ENCODE measurements around the gene TJP1.
A peak's percentile ranks its signal among the peaks of the same experiment; 100 is the strongest.

TJP1 gene

GRCh38 chr15:29789871-29790270 is 32.4 kb downstream of the TJP1 start:
- Histone ChIP-seq H3K9ac (ENCODE audit: low read length) (no peak overlapping the region), H3K27ac (ENCODE audit: low read depth, low read length) (no peak overlapping the region), H4K5ac (ENCODE audit: low read length) (no peak overlapping the region), H3K4ac (ENCODE audit: low read depth, low read length) (no peak overlapping the region), H2BK120ac (ENCODE audit: low read depth, low read length) (no peak overlapping the region), H3K4me2 (ENCODE audit: low read length) (no peak overlapping the region), H3K27me3 (ENCODE audit: insufficient read depth, low read length, poor library complexity) (no peaks in the 10 kb centered on the region), H2AK5ac (ENCODE audit: low read length) (no peak overlapping the region), H2BK15ac (replicated peaks; ENCODE audit: low read depth) (no peak overlapping the region), H3K79me1 (ENCODE audit: low read length) (peaks cover 3% of the 10 kb centered on the region), H3K79me2 (ENCODE audit: control insufficient read depth, insufficient read depth, low read length) (peaks cover 20% of the 10 kb centered on the region), H2BK5ac (ENCODE audit: low read length) (no peak overlapping the region), H3K56ac (ENCODE audit: low read length) (no peak overlapping the region), H3K4me1 (ENCODE audit: control insufficient read depth, low read depth, low read length) (peaks cover 2% of the 10 kb centered on the region), H3K4me3 (ENCODE audit: low read length) (no peak overlapping the region), H3K23ac (ENCODE audit: low read length) (no peak overlapping the region), H4K8ac (ENCODE audit: low read depth, low read length) (no peak overlapping the region), H3K36me3 (ENCODE audit: control insufficient read depth, insufficient read depth, low read length) (no peaks in the 10 kb centered on the region), H3K18ac (ENCODE audit: low read length) (no peak overlapping the region)
- WGBS (ENCODE audit: extremely low coverage, insufficient coverage, low lambda C conversion rate): no CpG with 5 or more reads among the region's 4 CpGs
- no peak for DNase-seq

- Histone ChIP-seq H2BK120ac (ENCODE audit: low read depth, low read length) (no peak overlapping the region), H3K27me3 (ENCODE audit: insufficient read depth, low read length, poor library complexity) (no peaks in the 10 kb centered on the region), H3K4me1 (ENCODE audit: control insufficient read depth, low read depth, low read length) (peaks cover 2% of the 10 kb centered on the region), H3K9ac (ENCODE audit: low read length) (no peak overlapping the region), H3K18ac (ENCODE audit: low read length) (no peak overlapping the region), H2BK5ac (ENCODE audit: low read length) (no peak overlapping the region), H2BK15ac (replicated peaks; ENCODE audit: low read depth) (no peak overlapping the region), H3K23ac (ENCODE audit: low read length) (no peak overlapping the region), H3K4ac (ENCODE audit: low read depth, low read length) (no peak overlapping the region), H3K4me2 (ENCODE audit: low read length) (no peak overlapping the region), H3K79me2 (ENCODE audit: control insufficient read depth, insufficient read depth, low read length) (peaks cover 23% of the 10 kb centered on the region), H2AK5ac (ENCODE audit: low read length) (no peak overlapping the region), H3K36me3 (ENCODE audit: control insufficient read depth, insufficient read depth, low read length) (no peaks in the 10 kb centered on the region), H4K8ac (ENCODE audit: low read depth, low read length) (no peak overlapping the region), H3K4me3 (ENCODE audit: low read length) (no peak overlapping the region), H3K27ac (ENCODE audit: low read depth, low read length) (no peak overlapping the region), H4K5ac (ENCODE audit: low read length) (no peak overlapping the region), H3K79me1 (ENCODE audit: low read length) (peaks cover 3% of the 10 kb centered on the region), H3K56ac (ENCODE audit: low read length) (no peak overlapping the region)
- DNase-seq: peak; percentile 47
- no CpG with 5 or more reads among the region's 4 CpGs for WGBS (ENCODE audit: extremely low coverage, insufficient coverage, low lambda C conversion rate)
Observed at GRCh38 chr15:29788433-29789034, 33.7 kb downstream of the TJP1 start.

GRCh38 chr15:29787767-29788166 is 34.5 kb downstream of the TJP1 start:
- no peak overlapping the region for H2BK120ac ChIP-seq (ENCODE audit: low read depth, low read length)
- H3K4me1 ChIP-seq (ENCODE audit: control insufficient read depth, low read depth, low read length): peaks cover 2% of the 10 kb centered on the region
- H4K8ac ChIP-seq (ENCODE audit: low read depth, low read length): no peak overlapping the region
- no peak overlapping the region for H2AK5ac ChIP-seq (ENCODE audit: low read length)
- no peak overlapping the region for H3K4me2 ChIP-seq (ENCODE audit: low read length)
- H3K36me3 ChIP-seq (ENCODE audit: control insufficient read depth, insufficient read depth, low read length): no peaks in the 10 kb centered on the region
- H2BK5ac ChIP-seq (ENCODE audit: low read length): no peak overlapping the region
- no peak overlapping the region for H3K18ac ChIP-seq (ENCODE audit: low read length)
- no peak overlapping the region for H3K27ac ChIP-seq (ENCODE audit: low read depth, low read length)
- H3K27me3 ChIP-seq (ENCODE audit: insufficient read depth, low read length, poor library complexity): no peaks in the 10 kb centered on the region
- H3K56ac ChIP-seq (ENCODE audit: low read length): no peak overlapping the region
- H3K4ac ChIP-seq (ENCODE audit: low read depth, low read length): no peak overlapping the region
- no peak overlapping the region for H2BK15ac ChIP-seq (replicated peaks; ENCODE audit: low read depth)
- H3K79me2 ChIP-seq (ENCODE audit: control insufficient read depth, insufficient read depth, low read length): peaks cover 27% of the 10 kb centered on the region
- peaks cover 3% of the 10 kb centered on the region for H3K79me1 ChIP-seq (ENCODE audit: low read length)
- no peak overlapping the region for H3K4me3 ChIP-seq (ENCODE audit: low read length)
- H3K23ac ChIP-seq (ENCODE audit: low read length): no peak overlapping the region
- no peak overlapping the region for H3K9ac ChIP-seq (ENCODE audit: low read length)
- H4K5ac ChIP-seq (ENCODE audit: low read length): no peak overlapping the region
- DNase-seq: no peak

- Histone ChIP-seq H2BK15ac (replicated peaks; ENCODE audit: low read depth) (no peak overlapping the region), H3K18ac (ENCODE audit: low read length) (no peak overlapping the region), H3K4me3 (ENCODE audit: low read length) (no peak overlapping the region), H3K4me1 (ENCODE audit: control insufficient read depth, low read depth, low read length) (peaks cover 2% of the 10 kb centered on the region), H3K36me3 (ENCODE audit: control insufficient read depth, insufficient read depth, low read length) (no peaks in the 10 kb centered on the region), H3K79me2 (ENCODE audit: control insufficient read depth, insufficient read depth, low read length) (peaks cover 37% of the 10 kb centered on the region), H3K79me1 (ENCODE audit: low read length) (peaks cover 3% of the 10 kb centered on the region), H2AK5ac (ENCODE audit: low read length) (no peak overlapping the region), H2BK5ac (ENCODE audit: low read length) (no peak overlapping the region), H2BK120ac (ENCODE audit: low read depth, low read length) (no peak overlapping the region), H4K5ac (ENCODE audit: low read length) (no peak overlapping the region), H3K27me3 (ENCODE audit: insufficient read depth, low read length, poor library complexity) (no peaks in the 10 kb centered on the region), H4K8ac (ENCODE audit: low read depth, low read length) (no peak overlapping the region), H3K9ac (ENCODE audit: low read length) (no peak overlapping the region), H3K56ac (ENCODE audit: low read length) (no peak overlapping the region), H3K23ac (ENCODE audit: low read length) (no peak overlapping the region), H3K4me2 (ENCODE audit: low read length) (no peak overlapping the region), H3K27ac (ENCODE audit: low read depth, low read length) (no peak overlapping the region), H3K4ac (ENCODE audit: low read depth, low read length) (no peak overlapping the region)
- 100% methylated on average over 1 of the region's 1 CpG for WGBS (ENCODE audit: extremely low coverage, insufficient coverage, low lambda C conversion rate)
- no peak for DNase-seq
Observed at GRCh38 chr15:29785642-29786041, 36.6 kb downstream of the TJP1 start.

GRCh38 chr15:29785136-29785535 is 37.1 kb downstream of the TJP1 start:
- no peak overlapping the region for H3K56ac ChIP-seq (ENCODE audit: low read length)
- no peak for DNase-seq
- peaks cover 2% of the 10 kb centered on the region for H3K4me1 ChIP-seq (ENCODE audit: control insufficient read depth, low read depth, low read length)
- peaks cover 40% of the 10 kb centered on the region for H3K79me2 ChIP-seq (ENCODE audit: control insufficient read depth, insufficient read depth, low read length)
- H4K8ac ChIP-seq (ENCODE audit: low read depth, low read length): no peak overlapping the region
- H3K9ac ChIP-seq (ENCODE audit: low read length): no peak overlapping the region
- H3K27ac ChIP-seq (ENCODE audit: low read depth, low read length): no peak overlapping the region
- H3K79me1 ChIP-seq (ENCODE audit: low read length): peaks cover 3% of the 10 kb centered on the region
- H2BK120ac ChIP-seq (ENCODE audit: low read depth, low read length): no peak overlapping the region
- H3K4ac ChIP-seq (ENCODE audit: low read depth, low read length): no peak overlapping the region
- H3K18ac ChIP-seq (ENCODE audit: low read length): no peak overlapping the region
- no peak overlapping the region for H4K5ac ChIP-seq (ENCODE audit: low read length)
- no peak overlapping the region for H3K23ac ChIP-seq (ENCODE audit: low read length)
- H3K4me3 ChIP-seq (ENCODE audit: low read length): no peak overlapping the region
- no peak overlapping the region for H2AK5ac ChIP-seq (ENCODE audit: low read length)
- H2BK5ac ChIP-seq (ENCODE audit: low read length): no peak overlapping the region
- no peaks in the 10 kb centered on the region for H3K27me3 ChIP-seq (ENCODE audit: insufficient read depth, low read length, poor library complexity)
- H3K4me2 ChIP-seq (ENCODE audit: low read length): no peak overlapping the region
- WGBS (ENCODE audit: extremely low coverage, insufficient coverage, low lambda C conversion rate): no CpG with 5 or more reads among the region's 2 CpGs
- no peak overlapping the region for H2BK15ac ChIP-seq (replicated peaks; ENCODE audit: low read depth)
- H3K36me3 ChIP-seq (ENCODE audit: control insufficient read depth, insufficient read depth, low read length): no peaks in the 10 kb centered on the region

- H3K27me3 ChIP-seq (ENCODE audit: insufficient read depth, low read length, poor library complexity): no peaks in the 10 kb centered on the region
- H3K4me1 ChIP-seq (ENCODE audit: control insufficient read depth, low read depth, low read length): no peaks in the 10 kb centered on the region
- no CpG with 5 or more reads among the region's 7 CpGs for WGBS (ENCODE audit: extremely low coverage, insufficient coverage, low lambda C conversion rate)
- H3K4ac ChIP-seq (ENCODE audit: low read depth, low read length): no peak overlapping the region
- no peak overlapping the region for H3K4me2 ChIP-seq (ENCODE audit: low read length)
- no peak overlapping the region for H3K23ac ChIP-seq (ENCODE audit: low read length)
- no peak overlapping the region for H3K27ac ChIP-seq (ENCODE audit: low read depth, low read length)
- H2AK5ac ChIP-seq (ENCODE audit: low read length): no peak overlapping the region
- H3K56ac ChIP-seq (ENCODE audit: low read length): no peak overlapping the region
- no peaks in the 10 kb centered on the region for H3K79me1 ChIP-seq (ENCODE audit: low read length)
- H3K9ac ChIP-seq (ENCODE audit: low read length): no peak overlapping the region
- no peak overlapping the region for H4K8ac ChIP-seq (ENCODE audit: low read depth, low read length)
- H3K79me2 ChIP-seq (ENCODE audit: control insufficient read depth, insufficient read depth, low read length): peaks cover 39% of the 10 kb centered on the region
- H4K5ac ChIP-seq (ENCODE audit: low read length): no peak overlapping the region
- H3K4me3 ChIP-seq (ENCODE audit: low read length): no peak overlapping the region
- H2BK15ac ChIP-seq (replicated peaks; ENCODE audit: low read depth): no peak overlapping the region
- no peak overlapping the region for H2BK5ac ChIP-seq (ENCODE audit: low read length)
- no peaks in the 10 kb centered on the region for H3K36me3 ChIP-seq (ENCODE audit: control insufficient read depth, insufficient read depth, low read length)
- no peak for DNase-seq
- H2BK120ac ChIP-seq (ENCODE audit: low read depth, low read length): no peak overlapping the region
- no peak overlapping the region for H3K18ac ChIP-seq (ENCODE audit: low read length)
Observed at GRCh38 chr15:29784413-29784812, 37.9 kb downstream of the TJP1 start.

Data from mesendoderm (in vitro differentiated cells).